ENCODE data around the gene ARID3A. TPM values are rescaled to one million over a fixed set of nuclear protein-coding genes. Genes with fewer than 3 reads are reported as not detected.

Gene ARID3A
- total RNA-seq, 2 donors from 2014 or later: 3.8 to 18.7 TPM

DNA sequence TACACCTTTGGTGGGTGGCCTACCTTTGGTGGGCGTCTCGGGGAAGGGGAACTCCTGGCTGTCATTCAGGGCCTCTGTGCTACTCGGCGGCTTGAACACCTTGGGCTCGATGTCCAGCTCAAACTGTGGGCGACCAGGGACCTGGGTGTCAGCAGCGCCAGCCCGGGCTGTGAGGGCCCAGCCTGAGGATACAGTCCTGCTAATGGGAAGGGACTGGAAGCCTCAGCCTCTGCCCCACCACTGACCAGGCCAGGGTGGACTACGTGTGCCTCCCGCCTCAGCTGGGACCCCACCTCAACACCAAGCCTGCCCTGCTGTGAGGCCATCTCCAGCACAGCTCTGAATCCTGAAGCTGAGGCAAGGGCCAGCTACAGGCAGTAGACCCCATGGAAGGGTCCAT lies 87.4 kb downstream of the ARID3A start:
- no peak for DNase-seq (ENCODE audit: low spot score)
- no peak overlapping the region for H3K4me3 ChIP-seq
- H3K27ac ChIP-seq: no peak overlapping the region
- intact Hi-C loops (cut with DNase I): no loop called here
- H3K9me3 ChIP-seq: no peaks in the 10 kb centered on the region
- 92% methylated on average over 10 of the region's 10 CpGs for WGBS
- H3K27me3 ChIP-seq (replicated peaks; ENCODE audit: insufficient read depth): no peaks in the 10 kb centered on the region
- H3K36me3 ChIP-seq: peaks cover 6 to 23% of the 10 kb centered on the region in 2 donors
- H3K4me1 ChIP-seq (replicated peaks): peaks cover 28% of the 10 kb centered on the region
- TF ChIP-seq, protein P1, sequence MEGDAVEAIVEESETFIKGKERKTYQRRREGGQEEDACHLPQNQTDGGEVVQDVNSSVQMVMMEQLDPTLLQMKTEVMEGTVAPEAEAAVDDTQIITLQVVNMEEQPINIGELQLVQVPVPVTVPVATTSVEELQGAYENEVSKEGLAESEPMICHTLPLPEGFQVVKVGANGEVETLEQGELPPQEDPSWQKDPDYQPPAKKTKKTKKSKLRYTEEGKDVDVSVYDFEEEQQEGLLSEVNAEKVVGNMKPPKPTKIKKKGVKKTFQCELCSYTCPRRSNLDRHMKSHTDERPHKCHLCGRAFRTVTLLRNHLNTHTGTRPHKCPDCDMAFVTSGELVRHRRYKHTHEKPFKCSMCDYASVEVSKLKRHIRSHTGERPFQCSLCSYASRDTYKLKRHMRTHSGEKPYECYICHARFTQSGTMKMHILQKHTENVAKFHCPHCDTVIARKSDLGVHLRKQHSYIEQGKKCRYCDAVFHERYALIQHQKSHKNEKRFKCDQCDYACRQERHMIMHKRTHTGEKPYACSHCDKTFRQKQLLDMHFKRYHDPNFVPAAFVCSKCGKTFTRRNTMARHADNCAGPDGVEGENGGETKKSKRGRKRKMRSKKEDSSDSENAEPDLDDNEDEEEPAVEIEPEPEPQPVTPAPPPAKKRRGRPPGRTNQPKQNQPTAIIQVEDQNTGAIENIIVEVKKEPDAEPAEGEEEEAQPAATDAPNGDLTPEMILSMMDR (IDR thresholded peaks at IDR 0.05): no peak
- TF ChIP-seq POLR2A (IDR thresholded peaks at IDR 0.05): no peak
- TF ChIP-seq POLR2AphosphoS5 (IDR thresholded peaks at IDR 0.05): no peak

DNA sequence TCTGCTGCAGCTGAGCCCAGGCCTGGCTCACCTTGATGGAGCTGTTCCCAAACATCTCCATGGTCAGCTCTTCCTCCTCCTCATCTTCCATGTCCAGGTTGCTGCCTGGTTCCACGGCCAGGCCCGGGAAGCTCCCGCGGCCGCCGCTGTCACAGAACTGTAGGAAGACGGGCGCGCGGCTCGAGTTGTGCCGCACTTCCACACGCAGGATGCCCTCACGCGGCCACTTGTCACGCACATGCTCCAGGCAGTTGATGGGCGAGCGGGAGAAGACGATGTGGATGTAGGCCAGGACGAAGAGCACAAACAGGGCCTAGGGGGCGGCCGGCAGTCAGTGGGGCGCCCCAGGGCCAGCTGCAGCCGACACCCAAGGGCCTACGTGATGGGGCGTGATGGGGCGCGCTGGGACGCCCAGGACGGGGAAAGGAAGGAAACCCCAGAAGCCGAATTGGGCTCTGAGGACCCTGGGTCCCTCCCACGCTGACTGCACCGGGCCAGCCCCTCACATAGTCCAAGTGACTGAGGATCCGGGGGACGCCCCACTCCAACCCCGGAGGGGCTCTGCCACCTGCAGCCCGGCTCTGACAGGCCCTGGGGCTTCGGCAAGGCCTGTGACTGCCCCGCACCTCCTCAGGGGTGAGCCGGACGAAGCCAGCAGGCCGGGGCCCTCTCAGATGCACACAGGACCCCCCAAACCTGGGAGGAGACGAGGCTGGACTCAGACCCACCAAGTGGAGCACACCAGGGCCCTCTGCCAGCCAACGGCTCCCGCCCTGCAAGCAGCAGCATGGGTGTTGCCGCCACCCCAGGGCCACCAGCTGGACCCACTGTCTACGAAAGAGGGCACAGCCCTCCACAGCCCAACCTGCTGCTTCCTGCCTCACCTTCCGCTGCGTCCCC lies 88.6 kb downstream of the ARID3A start:
- 89% methylated on average over 49 of the region's 49 CpGs for WGBS
- Histone ChIP-seq H3K4me3 (no peak overlapping the region), H3K9me3 (no peaks in the 10 kb centered on the region), H3K27ac (no peak overlapping the region), H3K36me3 (peaks cover 6 to 23% of the 10 kb centered on the region in 2 donors), H3K27me3 (replicated peaks; ENCODE audit: insufficient read depth) (no peaks in the 10 kb centered on the region), H3K4me1 (replicated peaks) (peaks cover 36% of the 10 kb centered on the region)
- TF ChIP-seq POLR2A (IDR thresholded peaks at IDR 0.05) (no peak), POLR2AphosphoS5 (IDR thresholded peaks at IDR 0.05) (no peak)
- TF ChIP-seq, protein P1 (IDR thresholded peaks at IDR 0.05): no peak
- DNase-seq (ENCODE audit: low spot score): no peak
- intact Hi-C loops (cut with DNase I): no loop called here

DNA sequence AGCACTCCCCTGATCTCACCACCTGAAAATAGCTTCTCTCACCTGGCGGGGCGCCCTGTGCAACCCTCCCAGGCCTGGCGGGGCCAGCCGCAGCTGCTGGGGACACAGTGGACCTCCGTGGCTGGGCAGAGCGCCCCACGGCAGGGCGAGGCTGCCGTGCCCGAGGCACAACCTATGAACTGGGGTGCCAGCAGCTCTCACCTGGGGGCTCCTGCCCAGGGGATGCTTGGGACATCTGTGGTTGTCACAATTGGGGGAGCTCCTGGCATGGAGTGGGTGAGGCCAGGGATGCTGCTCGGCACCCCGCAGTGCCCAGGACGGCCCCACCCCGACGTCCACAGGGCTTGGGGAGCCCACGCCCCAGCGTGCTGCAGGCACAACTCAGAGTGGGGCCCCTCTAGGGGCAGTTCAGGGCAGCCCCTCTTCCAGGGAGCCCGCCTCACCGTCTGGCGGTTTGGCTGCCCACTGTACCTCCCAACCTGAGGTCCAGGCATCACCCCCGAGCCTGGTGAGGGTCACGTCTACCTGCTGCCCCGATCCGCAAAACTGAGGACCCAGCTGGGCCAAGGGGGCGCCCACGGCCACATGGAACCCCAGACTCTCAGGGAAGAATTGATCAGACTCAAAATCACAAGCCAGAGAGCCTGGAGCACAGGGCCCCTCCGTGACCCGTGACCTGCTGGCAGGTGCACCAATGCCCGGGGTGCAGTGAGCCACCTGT lies 89.4 kb downstream of the ARID3A start:
- no peaks in the 10 kb centered on the region for H3K9me3 ChIP-seq
- H3K4me1 ChIP-seq (replicated peaks): peaks cover 40% of the 10 kb centered on the region
- DNase-seq (ENCODE audit: low spot score): no peak
- H3K27me3 ChIP-seq (replicated peaks; ENCODE audit: insufficient read depth): no peaks in the 10 kb centered on the region
- 78% methylated on average over 22 of the region's 29 CpGs for WGBS
- peaks cover 6 to 21% of the 10 kb centered on the region in 2 donors for H3K36me3 ChIP-seq
- intact Hi-C loops (cut with DNase I): no loop called here
- H3K27ac ChIP-seq: no peak overlapping the region
- no peak overlapping the region for H3K4me3 ChIP-seq
- TF ChIP-seq POLR2A (IDR thresholded peaks at IDR 0.05): no peak
- no peak for TF ChIP-seq POLR2AphosphoS5 (IDR thresholded peaks at IDR 0.05)

DNA sequence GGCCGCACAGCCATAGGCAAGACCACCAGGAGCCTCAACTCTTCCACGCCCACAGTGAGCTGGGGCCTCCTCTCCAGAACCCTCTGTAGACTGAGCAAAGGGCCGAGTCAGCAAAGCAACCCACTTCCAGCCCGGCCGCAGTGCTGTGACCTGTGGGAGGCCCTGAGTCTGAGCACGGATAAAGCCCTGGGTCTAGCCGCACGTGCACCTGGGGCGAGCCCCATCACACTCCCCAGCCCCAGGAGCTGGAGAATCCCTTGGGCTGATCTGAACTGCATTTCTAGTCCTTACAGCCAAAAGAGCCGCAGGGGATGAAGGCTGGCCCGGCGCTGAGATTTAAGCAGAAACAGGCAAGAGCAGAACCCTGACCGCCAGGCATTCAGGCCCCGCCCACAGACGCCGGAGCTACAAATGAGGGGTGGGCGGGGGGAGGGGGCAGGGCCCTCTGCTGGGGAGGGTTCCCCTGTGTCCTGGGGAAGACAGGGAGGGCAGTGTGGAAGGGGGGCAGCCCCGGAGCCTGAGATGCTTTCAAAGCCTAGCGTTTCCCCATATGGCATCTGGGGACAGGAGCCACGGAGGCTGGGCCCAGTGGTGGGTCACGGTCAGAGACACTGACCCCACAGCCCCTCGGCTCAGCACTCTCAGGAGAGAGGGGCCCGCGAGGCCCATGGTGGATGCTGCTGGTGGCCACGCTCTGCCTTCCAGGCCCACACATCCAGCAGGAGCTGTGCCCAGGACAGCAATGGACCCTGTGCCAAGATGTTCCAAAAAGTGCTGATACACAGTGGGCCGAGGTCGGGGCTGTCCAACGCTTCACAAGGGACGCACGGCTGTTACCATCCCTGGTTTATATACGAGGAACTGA lies 90.2 kb downstream of the ARID3A start:
- WGBS: 65% methylated on average over 31 of the region's 31 CpGs
- Histone ChIP-seq H3K27me3 (replicated peaks; ENCODE audit: insufficient read depth) (no peaks in the 10 kb centered on the region), H3K4me3 (no peak overlapping the region), H3K9me3 (no peaks in the 10 kb centered on the region), H3K4me1 (replicated peaks) (peaks cover 40% of the 10 kb centered on the region), H3K36me3 (peaks cover 6 to 13% of the 10 kb centered on the region in 2 donors), H3K27ac (no peak overlapping the region)
- DNase-seq (ENCODE audit: low spot score): no peak
- intact Hi-C loops (cut with DNase I): no loop called here
- TF ChIP-seq POLR2AphosphoS5 (IDR thresholded peaks at IDR 0.05) (no peak), POLR2A (IDR thresholded peaks at IDR 0.05) (no peak)
- TF ChIP-seq, protein P1 (IDR thresholded peaks at IDR 0.05): no peak
